HEK293 (cell line): ENCODE measurements around the gene TNFAIP8.

Experiments used
- BCL11B ChIP-seq: fragments of 450-650 bp; formaldehyde crosslinking; IDR thresholded peaks from 2 replicates; pipeline ENCODE4 v1.5.1; 2016; ENCODE audit warnings: low read depth, missing biosample characterization, missing genetic modification characterization
- CTCF ChIP-seq: fragments of 450-650 bp; formaldehyde crosslinking; IDR thresholded peaks from 2 replicates; pipeline ENCODE4 v1.5.1; 2016; ENCODE audit warnings: missing biosample characterization, missing genetic modification characterization
- GFI1B ChIP-seq: fragments of 450-650 bp; formaldehyde crosslinking; IDR thresholded peaks from 2 replicates; pipeline ENCODE4 v1.5.1; 2016; ENCODE audit warnings: missing biosample characterization, missing genetic modification characterization
- HOXA7 ChIP-seq: sonication (generic); formaldehyde crosslinking; IDR thresholded peaks from 2 replicates; pipeline ENCODE4 v1.8.1; 2022; ENCODE audit warnings: missing genetic modification reagents, borderline replicate concordance
- INSM2 ChIP-seq: fragments of 450-650 bp; formaldehyde crosslinking; IDR thresholded peaks from 2 replicates; pipeline ENCODE4 v1.5.1; 2016; ENCODE audit warnings: missing biosample characterization, missing genetic modification characterization
- KLF10 ChIP-seq: fragments of 450-650 bp; IDR thresholded peaks from 2 replicates; pipeline ENCODE4 v1.5.1; 2018; ENCODE audit warnings: missing biosample characterization, mild to moderate bottlenecking, missing genetic modification characterization
- KLF17 ChIP-seq: fragments of 450-650 bp; formaldehyde crosslinking; IDR thresholded peaks from 2 replicates; pipeline ENCODE4 v1.5.1; 2016; ENCODE audit warnings: missing biosample characterization, missing genetic modification characterization
- TRIM28 ChIP-seq: IDR thresholded peaks from 2 replicates; pipeline ENCODE4 v1.6.1; 2011; ENCODE audit warnings: low read length, control low read depth, borderline replicate concordance
- ZBTB1 ChIP-seq: fragments of 450-650 bp; formaldehyde crosslinking; IDR thresholded peaks from 2 replicates; pipeline ENCODE4 v1.5.1; 2016; ENCODE audit warnings: missing biosample characterization, missing genetic modification characterization
- ZNF114 ChIP-seq: fragments of 450-650 bp; formaldehyde crosslinking; IDR thresholded peaks from 2 replicates; pipeline ENCODE4 v1.5.0; 2017; ENCODE audit warnings: missing biosample characterization, missing genetic modification characterization
- ZNF16 ChIP-seq: fragments of 450-650 bp; formaldehyde crosslinking; IDR thresholded peaks from 2 replicates; pipeline ENCODE4 v1.5.1; 2016; ENCODE audit warnings: low read depth, missing biosample characterization, missing genetic modification characterization
- ZNF18 ChIP-seq: fragments of 450-650 bp; formaldehyde crosslinking; IDR thresholded peaks from 2 replicates; pipeline ENCODE4 v1.5.1; 2016; ENCODE audit warnings: missing biosample characterization, missing genetic modification characterization
- ZNF184 ChIP-seq: fragments of 450-650 bp; IDR thresholded peaks from 2 replicates; pipeline ENCODE4 v1.5.1; 2018; ENCODE audit warnings: missing biosample characterization, mild to moderate bottlenecking, missing genetic modification characterization
- ZNF223 ChIP-seq: fragments of 450-650 bp; formaldehyde crosslinking; IDR thresholded peaks from 2 replicates; pipeline ENCODE4 v1.5.1; 2016; ENCODE audit warnings: missing biosample characterization, missing genetic modification characterization
- ZNF24 ChIP-seq: fragments of 450-650 bp; formaldehyde crosslinking; IDR thresholded peaks from 2 replicates; pipeline ENCODE4 v1.5.1; 2016; ENCODE audit warnings: missing biosample characterization, missing genetic modification characterization
- ZNF280D ChIP-seq: fragments of 450-650 bp; formaldehyde crosslinking; IDR thresholded peaks from 2 replicates; pipeline ENCODE4 v1.5.1; 2016; ENCODE audit warnings: missing biosample characterization, missing genetic modification characterization
- ZNF302 ChIP-seq: fragments of 450-650 bp; formaldehyde crosslinking; IDR thresholded peaks from 2 replicates; pipeline ENCODE4 v1.5.1; 2016; ENCODE audit warnings: missing biosample characterization, missing genetic modification characterization, low read depth
- ZNF362 ChIP-seq: fragments of 450-650 bp; formaldehyde crosslinking; IDR thresholded peaks from 2 replicates; pipeline ENCODE4 v1.5.1; 2016; ENCODE audit warnings: missing biosample characterization, missing genetic modification characterization
- ZNF426 ChIP-seq: fragments of 450-650 bp; formaldehyde crosslinking; IDR thresholded peaks from 2 replicates; pipeline ENCODE4 v1.5.1; 2017; ENCODE audit warnings: missing biosample characterization, missing genetic modification characterization, mild to moderate bottlenecking, inconsistent platforms, moderate library complexity
- ZNF529 ChIP-seq: fragments of 450-650 bp; formaldehyde crosslinking; IDR thresholded peaks from 2 replicates; pipeline ENCODE4 v1.5.1; 2017; ENCODE audit warnings: missing genetic modification characterization, missing biosample characterization; ENCODE audit not compliant: insufficient replicate concordance
- ZNF548 ChIP-seq: fragments of 450-650 bp; formaldehyde crosslinking; IDR thresholded peaks from 2 replicates; pipeline ENCODE4 v1.5.1; 2016; ENCODE audit warnings: missing biosample characterization, missing genetic modification characterization
- ZNF555 ChIP-seq: fragments of 450-650 bp; formaldehyde crosslinking; conservative IDR thresholded peaks from 2 replicates; pipeline ENCODE4 v1.5.1; 2017; ENCODE audit warnings: missing biosample characterization, mild to moderate bottlenecking, missing genetic modification characterization, inconsistent platforms
- ZNF571 ChIP-seq: fragments of 450-650 bp; formaldehyde crosslinking; IDR thresholded peaks from 2 replicates; pipeline ENCODE4 v1.5.0; 2017; ENCODE audit warnings: missing biosample characterization, missing genetic modification characterization
- ZNF624 ChIP-seq: fragments of 450-650 bp; formaldehyde crosslinking; IDR thresholded peaks from 2 replicates; pipeline ENCODE4 v1.5.1; 2017; ENCODE audit warnings: missing biosample characterization, missing genetic modification characterization
- ZNF692 ChIP-seq: fragments of 450-650 bp; formaldehyde crosslinking; IDR thresholded peaks from 2 replicates; pipeline ENCODE4 v1.5.1; 2016; ENCODE audit warnings: missing biosample characterization, missing genetic modification characterization
- ZNF747 ChIP-seq: fragments of 450-650 bp; formaldehyde crosslinking; IDR thresholded peaks from 2 replicates; pipeline ENCODE4 v1.5.1; 2016; ENCODE audit warnings: missing biosample characterization, missing genetic modification characterization
- ZNF76 ChIP-seq: fragments of 450-650 bp; formaldehyde crosslinking; IDR thresholded peaks from 2 replicates; pipeline ENCODE4; 2016; ENCODE audit warnings: low read depth, missing biosample characterization, missing genetic modification characterization, borderline replicate concordance
- ZSCAN30 ChIP-seq: fragments of 450-650 bp; IDR thresholded peaks from 2 replicates; pipeline ENCODE4 v1.5.1; 2018; ENCODE audit warnings: missing biosample characterization, mild to moderate bottlenecking, missing genetic modification characterization, moderate library complexity

The TNFAIP8 gene

GRCh38 chr5:119328753-119329602, 26.8 kb upstream of the TNFAIP8 start (continued):
- TF ChIP-seq ZNF747 (tag by site-specific recombination) = no peak
- peak; percentile 95 for TF ChIP-seq INSM2 (tag by site-specific recombination)
- TF ChIP-seq ZNF555 (tag by site-specific recombination) = no peak
- TF ChIP-seq ZNF114 (tag by site-specific recombination) = no peak
- TF ChIP-seq TRIM28 = 0 out of 2 replicates have a peak, but pooled peaks have one; percentile 35
- no peak; the same call in 1 of the 2 replicates for TF ChIP-seq BCL11B (tag by site-specific recombination)
- no peak for TF ChIP-seq CTCF (tag by site-specific recombination)
- peak; percentile 97 for TF ChIP-seq ZSCAN30 (tag by site-specific recombination)
- 0 out of 2 replicates have a peak, but pooled peaks have one; percentile 49 for TF ChIP-seq KLF10 (tag by site-specific recombination)
- peak; percentile 59; the same call in 1 of the 2 replicates for TF ChIP-seq ZBTB1 (tag by site-specific recombination)
- TF ChIP-seq ZNF302 (tag by site-specific recombination) = no peak
- TF ChIP-seq ZNF571 (tag by site-specific recombination) = no peak
- no peak for TF ChIP-seq ZNF529 (tag by site-specific recombination)
- TF ChIP-seq ZNF24 (tag by site-specific recombination) = peak; percentile 78; the same call in 1 of the 2 replicates
- peak; percentile 97 for TF ChIP-seq ZNF18
- TF ChIP-seq ZNF426 (tag by site-specific recombination) = no peak
- TF ChIP-seq KLF17 = no peak
- no peak for TF ChIP-seq ZNF16
- TF ChIP-seq ZNF362 = no peak
- no peak for TF ChIP-seq ZNF624
- TF ChIP-seq GFI1B (tag by site-specific recombination) = peak; percentile 80
- 0 out of 2 replicates have a peak, but pooled peaks have one; percentile 56 for TF ChIP-seq ZNF692 (tag by site-specific recombination)
- TF ChIP-seq ZNF280D = no peak
- TF ChIP-seq ZNF184 (tag by site-specific recombination) = no peak
- TF ChIP-seq ZNF223 (tag by site-specific recombination) = no peak
- no peak for TF ChIP-seq ZNF548 (tag by site-specific recombination)
- TF ChIP-seq HOXA7 (CRISPR knock-in tag) = no peak
- TF ChIP-seq ZNF76 (tag by site-specific recombination) = no peak
